SK-N-MC (cell line): ENCODE data around the gene SRRM4.

Source experiments
- EZH2 ChIP-seq: fragments of 200-600 bp; sonication (generic); IDR thresholded peaks from one replicate; pipeline ENCODE4 v1.6.1; 2017; ENCODE audit warnings: antibody characterized with exemption
- POLR2AphosphoS5 ChIP-seq: IDR thresholded peaks from 2 replicates; pipeline ENCODE4 v1.6.1; 2012; ENCODE audit warnings: mild to moderate bottlenecking, low read depth, low read length, borderline replicate concordance

GRCh38 chr12:119211884-119212283, 230.5 kb downstream of the SRRM4 start:
- TF ChIP-seq POLR2AphosphoS5 (no peak), EZH2 (no peak)
